Activated T-cell treated with anti-CD3 and anti-CD28 coated beads, Interleukin-2, amount 50 U/mL, for 4 hours (primary cell): ENCODE measurements around the gene UROC1. TPM values are rescaled to one million over a fixed set of nuclear protein-coding genes. Genes with fewer than 3 reads are reported as not detected.

ENCODE experiments used
- ATAC-seq, 2 donors: fragments of 200-7000 bp; cut with Tn5 transposase; one replicate each; pipeline ENCODE4 v1.10.0; 2021
- DNase-seq: peaks from one replicate; pipeline ENCODE4 v3.0.0-alpha.2; 2020
- H3K27me3 Mint-ChIP-seq: one replicate; pipeline ENCODE4 v1.8.0; 2021; ENCODE audit warnings: low read depth, mixed read lengths
- H3K36me3 Mint-ChIP-seq: one replicate; pipeline ENCODE4 v1.8.0; 2022; ENCODE audit warnings: mixed read lengths; ENCODE audit not compliant: insufficient read depth
- H3K4me1 Mint-ChIP-seq: one replicate; pipeline ENCODE4 v1.8.0; 2021; ENCODE audit warnings: low read depth, mixed read lengths
- H3K4me3 Mint-ChIP-seq: one replicate; pipeline ENCODE4 v1.8.0; 2021; ENCODE audit warnings: mild to moderate bottlenecking, moderate library complexity, mixed read lengths
- H3K9me3 Mint-ChIP-seq: one replicate; pipeline ENCODE4 v1.8.0; 2021; ENCODE audit warnings: mixed read lengths
- total RNA-seq, 3 donors: library from RNA; stranded (reverse); gene quantifications; one replicate each; pipeline ENCODE4 v1.2.1, GENCODE V29; 2021

UROC1 gene
- total RNA-seq, 3 donors from 2014 or later: not detected

GRCh38 chr3:126432361-126433104 lies 85.0 kb downstream of the UROC1 start:
- Mint-ChIP-seq H3K9me3 (peaks cover 3% of the 10 kb centered on the region), H3K4me1 (no peaks in the 10 kb centered on the region), H3K36me3 (peaks cover 7% of the 10 kb centered on the region), H3K4me3 (no peak overlapping the region), H3K27me3 (no peaks in the 10 kb centered on the region)
- no peak for ATAC-seq
- DNase-seq: no peak

Other genes starting within 250 kb of the UROC1 start
- under 1 TPM; 0.18 to 0.28 (median 0.22) TPM for gene KLF15, start 160.4 kb downstream of the UROC1 start, total RNA-seq
- not detected for gene CFAP100, start 122.9 kb downstream of the UROC1 start, total RNA-seq
- gene ZXDC, start 41.9 kb downstream of the UROC1 start, total RNA-seq: 10 to 100 TPM; 24.4 to 25.6 (median 25.6) TPM
- not detected for gene CHST13, start 6.4 kb upstream of the UROC1 start, total RNA-seq
- not detected for gene C3orf22, start 41.2 kb upstream of the UROC1 start, total RNA-seq
- gene TXNRD3, start 137.4 kb upstream of the UROC1 start, total RNA-seq: 1 to 10 TPM in 2 of 3 donors, under 1 TPM in 1; 0.76 to 2.3 (median 1.4) TPM
- gene CHCHD6, start 186.5 kb upstream of the UROC1 start, total RNA-seq: 10 to 100 TPM; 17.9 to 23.6 (median 21.4) TPM